Glomerular endothelial cell (primary cell): Measurements from ENCODE around the gene AJM1. TPM values are rescaled to one million over a fixed set of nuclear protein-coding genes. Genes with fewer than 3 reads are reported as not detected.
"Not testable (repeated sequence)": the region's sequence is repeated elsewhere in the genome, so short reads cannot be mapped to it uniquely, and the experiment has no call there.

Source experiments
- DNase-seq: peaks from one replicate; pipeline ENCODE4 v3.0.0-alpha.2; 2011; ENCODE audit warnings: low read depth, low spot score; ENCODE audit errors: extremely low read depth
- total RNA-seq: library from RNA; depleted of rRNA; stranded (reverse); fragments of >200 nt; gene quantifications from 2 replicates; pipeline ENCODE4 v1.2.3, GENCODE V29; 2015

Gene AJM1
- 0.48 and 1.6 TPM in 2 replicates for total RNA-seq

- not testable (repeated sequence) for DNase-seq
Measured at GRCh38 chr9:136842380-136842948, at the start of gene AJM1. Gene AJM1, plus strand, starts transcription at chr9:136842478. Its CDS starts 1,937 bp downstream, at chr9:136844415.

- no peak for DNase-seq
Measured at GRCh38 chr9:136793086-136793946, 49.0 kb upstream of the AJM1 start.

GRCh38 chr9:136794281-136794999 lies 47.8 kb upstream of the AJM1 start:
- DNase-seq = no peak

- no peak for DNase-seq
Measured at GRCh38 chr9:136795000-136795348, 47.3 kb upstream of the AJM1 start.

- no peak for DNase-seq
Measured at GRCh38 chr9:136796238-136796774, 46.0 kb upstream of the AJM1 start, which contains the start of gene CCDC183. Gene CCDC183, plus strand, starts transcription at chr9:136796338. Its CDS starts 60 bp downstream, at chr9:136796398.

- not testable (repeated sequence) for DNase-seq
Measured at GRCh38 chr9:136796775-136797347, 45.4 kb upstream of the AJM1 start.

- no peak for DNase-seq
Measured at GRCh38 chr9:136798708-136799078, 43.6 kb upstream of the AJM1 start.

GRCh38 chr9:136799079-136799853 lies 43.0 kb upstream of the AJM1 start:
- DNase-seq = no peak

- no peak for DNase-seq
Measured at GRCh38 chr9:136799854-136800657, 42.2 kb upstream of the AJM1 start.

- DNase-seq = no peak
Measured at GRCh38 chr9:136802321-136802720, 40.0 kb upstream of the AJM1 start.

GRCh38 chr9:136803009-136803550 lies 39.2 kb upstream of the AJM1 start:
- not testable (repeated sequence) for DNase-seq

GRCh38 chr9:136803551-136804508 lies 38.4 kb upstream of the AJM1 start:
- DNase-seq = no peak

- no peak for DNase-seq
Measured at GRCh38 chr9:136804509-136805206, 37.6 kb upstream of the AJM1 start.

GRCh38 chr9:136805207-136805740 lies 37.0 kb upstream of the AJM1 start:
- no peak for DNase-seq

- DNase-seq = no peak
Measured at GRCh38 chr9:136806067-136806466, 36.2 kb upstream of the AJM1 start.

GRCh38 chr9:136806631-136807201 lies 35.6 kb upstream of the AJM1 start:
- DNase-seq = no peak
